Fibroblast of skin of right biceps (primary cell): ENCODE measurements around the gene CD52.
A peak's percentile ranks its signal among the peaks of the same experiment; 100 is the strongest.
"Not testable (repeated sequence)": the region's sequence is repeated elsewhere in the genome, so short reads cannot be mapped to it uniquely, and the experiment has no call there.

Experiments used
- DNase-seq: peaks from one replicate; pipeline ENCODE4 v3.0.0-alpha.2; 2013

Gene CD52

GRCh38 chr1:26284597-26285347 lies 33.0 kb upstream of the CD52 start:
- DNase-seq: peak; percentile 94

- DNase-seq: no peak
Observed at GRCh38 chr1:26285366-26286063, 32.2 kb upstream of the CD52 start.

- no peak for DNase-seq
Observed at GRCh38 chr1:26286064-26286416, 31.7 kb upstream of the CD52 start.

- DNase-seq: no peak
Observed at GRCh38 chr1:26287033-26287711, 30.6 kb upstream of the CD52 start.

- no peak for DNase-seq
Observed at GRCh38 chr1:26287811-26288210, 29.9 kb upstream of the CD52 start.

GRCh38 chr1:26288311-26288941 lies 29.3 kb upstream of the CD52 start:
- DNase-seq: no peak

- no peak for DNase-seq
Observed at GRCh38 chr1:26289158-26290059, 28.3 kb upstream of the CD52 start.

GRCh38 chr1:26290122-26290881 lies 27.5 kb upstream of the CD52 start:
- DNase-seq: no peak

- no peak for DNase-seq
Observed at GRCh38 chr1:26290882-26291261, 26.9 kb upstream of the CD52 start.

- no peak for DNase-seq
Observed at GRCh38 chr1:26291433-26291832, 26.3 kb upstream of the CD52 start.

GRCh38 chr1:26291939-26292338 lies 25.8 kb upstream of the CD52 start:
- DNase-seq: no peak

- DNase-seq: not testable (repeated sequence)
Observed at GRCh38 chr1:26292735-26293134, 25.0 kb upstream of the CD52 start.

- no peak for DNase-seq
Observed at GRCh38 chr1:26293911-26294463, 23.8 kb upstream of the CD52 start.

- no peak for DNase-seq
Observed at GRCh38 chr1:26295194-26296138, 22.3 kb upstream of the CD52 start.

GRCh38 chr1:26296340-26297056 lies 21.3 kb upstream of the CD52 start:
- no peak for DNase-seq

GRCh38 chr1:26297057-26297790 lies 20.5 kb upstream of the CD52 start:
- no peak for DNase-seq

- DNase-seq: no peak
Observed at GRCh38 chr1:26297791-26298124, 20.0 kb upstream of the CD52 start.

GRCh38 chr1:26300578-26301275 lies 17.0 kb upstream of the CD52 start:
- no peak for DNase-seq
